Measurements from ENCODE around the gene TBL1Y.

- no peak for TF ChIP-seq CTCF (IDR thresholded peaks at IDR 0.05)
- TF ChIP-seq POLR2A (IDR thresholded peaks at IDR 0.05) = no peak
These were observed 182.3 kb downstream of the TBL1Y start for GRCh38 chrY:7092836-7093235.

Data from gastroesophageal sphincter (tissue), 3 donors.